Measurements from ENCODE around the gene SEC62.
"Not testable (repeated sequence)": the region's sequence is repeated elsewhere in the genome, so short reads cannot be mapped to it uniquely, and the experiment has no call there.

SEC62 gene

GRCh38 chr3:170012683-170013400 lies 46.2 kb downstream of the SEC62 start:
- DNase-seq (ENCODE audit: low read depth) = no peak
- TF ChIP-seq CTCF (conservative IDR thresholded peaks at IDR 0.05; ENCODE audit: low read depth, low read length) = no peak
- no peak overlapping the region for H3K4me3 ChIP-seq (ENCODE audit: low read depth, low read length)

- H3K4me3 ChIP-seq (ENCODE audit: low read depth, low read length) = no peak overlapping the region
- DNase-seq (ENCODE audit: low read depth) = no peak
- TF ChIP-seq CTCF (conservative IDR thresholded peaks at IDR 0.05; ENCODE audit: low read depth, low read length) = no peak
These were observed 49.5 kb downstream of the SEC62 start for GRCh38 chr3:170016057-170016456.

- not testable (repeated sequence) for H3K4me3 ChIP-seq (ENCODE audit: low read depth, low read length); DNase-seq (ENCODE audit: low read depth)
These were observed 52.7 kb downstream of the SEC62 start for GRCh38 chr3:170019306-170019705.

- peak; percentile 53 for TF ChIP-seq CTCF (conservative IDR thresholded peaks at IDR 0.05; ENCODE audit: low read depth, low read length)
- DNase-seq (ENCODE audit: low read depth) = peak; percentile 35
- H3K4me3 ChIP-seq (ENCODE audit: low read depth, low read length) = no peak overlapping the region
These were observed 54.5 kb downstream of the SEC62 start for GRCh38 chr3:170021083-170021482.

- no peak for DNase-seq (ENCODE audit: low read depth)
- H3K4me3 ChIP-seq (ENCODE audit: low read depth, low read length) = no peak overlapping the region
- TF ChIP-seq CTCF (conservative IDR thresholded peaks at IDR 0.05; ENCODE audit: low read depth, low read length) = no peak
These were observed 55.7 kb downstream of the SEC62 start for GRCh38 chr3:170022336-170022735.

GRCh38 chr3:170023165-170023564 lies 56.6 kb downstream of the SEC62 start:
- H3K4me3 ChIP-seq (ENCODE audit: low read depth, low read length) = no peak overlapping the region
- DNase-seq (ENCODE audit: low read depth) = no peak
- no peak for TF ChIP-seq CTCF (conservative IDR thresholded peaks at IDR 0.05; ENCODE audit: low read depth, low read length)

GRCh38 chr3:170024581-170024980 lies 58.0 kb downstream of the SEC62 start:
- no peak for DNase-seq (ENCODE audit: low read depth)
- no peak for TF ChIP-seq CTCF (conservative IDR thresholded peaks at IDR 0.05; ENCODE audit: low read depth, low read length)
- no peak overlapping the region for H3K4me3 ChIP-seq (ENCODE audit: low read depth, low read length)

Data from choroid plexus epithelial cell (primary cell).